Activated T-cell treated with anti-CD3 and anti-CD28 coated beads, Interleukin-2, amount 50 U/mL, for 72 hours (primary cell): ENCODE data around the gene CDH7. TPM values are rescaled to one million over a fixed set of nuclear protein-coding genes. Genes with fewer than 3 reads are reported as not detected.

Experiments used
- ATAC-seq, 2 donors: fragments of 150-1000 bp; cut with Tn5 transposase; replicated peaks in 1 of 2; 2 replicates each; pipeline ENCODE4 v1.10.0; 2021; ENCODE audit warnings: moderate library complexity in 2 of 2, mild to moderate bottlenecking in 1 of 2
- DNase-seq, 2 donors: peaks; one replicate each; pipeline ENCODE4 v3.0.0; 2021 to 2022; ENCODE audit warnings: mixed read lengths in 1 of 2
- H3K27ac Mint-ChIP-seq: one replicate; pipeline ENCODE4 v1.8.0; 2022; ENCODE audit warnings: mild to moderate bottlenecking, moderate library complexity, mixed read lengths
- H3K27me3 Mint-ChIP-seq: one replicate; pipeline ENCODE4 v1.8.0; 2022; ENCODE audit warnings: low read depth, mixed read lengths
- H3K36me3 Mint-ChIP-seq, 2 donors: one replicate each; pipeline ENCODE4 v1.8.0; 2022; ENCODE audit warnings: mixed read lengths in 2 of 2, mild to moderate bottlenecking in 1 of 2; ENCODE audit not compliant: insufficient read depth in 2 of 2
- H3K4me1 Mint-ChIP-seq: one replicate; pipeline ENCODE4 v1.8.0; 2022; ENCODE audit warnings: low read depth, mixed read lengths
- H3K4me3 Mint-ChIP-seq, 2 donors: one replicate each; pipeline ENCODE4 v1.8.0; 2022; ENCODE audit warnings: mild to moderate bottlenecking in 2 of 2, mixed read lengths in 2 of 2, moderate library complexity in 2 of 2
- H3K9me3 Mint-ChIP-seq, 2 donors: one replicate each; pipeline ENCODE4 v1.8.0; 2022; ENCODE audit warnings: mixed read lengths in 2 of 2
- total RNA-seq, 2 donors: library from RNA; stranded (reverse); gene quantifications; one replicate each; pipeline ENCODE4 v1.2.3, GENCODE V29; 2022

The CDH7 gene
- total RNA-seq, 2 donors from 2014 or later = not detected

DNA sequence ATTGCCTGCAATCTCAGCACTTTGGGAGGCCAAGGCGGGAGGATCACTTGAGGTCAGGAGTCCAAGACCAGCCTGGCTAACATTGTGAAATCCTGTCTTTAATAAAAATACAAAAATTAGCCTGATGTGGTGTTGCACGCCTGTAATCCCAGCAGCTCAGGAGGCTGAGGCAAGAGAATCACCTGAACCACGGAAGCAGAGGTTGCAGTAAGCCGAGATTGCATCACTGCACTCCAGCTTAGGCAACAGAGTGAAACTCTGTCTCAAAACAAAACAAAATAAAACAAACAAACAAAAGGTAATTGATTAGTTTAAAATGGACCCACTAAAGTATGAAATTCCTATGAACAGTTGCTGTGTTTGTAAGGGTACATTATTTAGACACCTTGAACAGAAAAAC lies 39.8 kb downstream of the CDH7 start:
- Mint-ChIP-seq H3K4me3 (no peak overlapping the region), H3K4me1 (no peaks in the 10 kb centered on the region), H3K36me3 (no peaks in the 10 kb centered on the region), H3K9me3 (peaks cover 7 to 9% of the 10 kb centered on the region in 2 donors), H3K27ac (no peak overlapping the region), H3K27me3 (no peaks in the 10 kb centered on the region)
- no peak for ATAC-seq
- no peak for DNase-seq

DNA sequence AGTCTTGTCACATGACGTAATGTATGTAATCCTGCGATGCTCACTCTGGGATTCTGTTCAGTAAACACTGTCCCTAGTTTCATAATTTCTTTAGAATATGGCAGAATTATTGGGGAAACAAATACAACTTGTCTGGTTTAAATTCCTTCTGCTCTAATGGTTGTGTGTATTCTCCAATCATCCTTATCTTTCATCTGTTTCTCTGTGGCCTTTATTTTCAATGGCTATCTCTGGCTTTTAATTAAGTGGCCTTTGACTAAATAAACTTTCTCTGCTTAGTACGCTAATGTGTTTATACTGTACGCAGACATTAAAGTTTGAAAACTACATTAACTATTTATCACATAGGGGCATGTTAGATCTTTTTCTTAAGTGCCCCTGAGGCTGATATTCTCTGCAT lies 40.9 kb downstream of the CDH7 start:
- no peaks in the 10 kb centered on the region for H3K27me3 Mint-ChIP-seq
- DNase-seq (no peak), ATAC-seq (no peak)
- H3K4me3 Mint-ChIP-seq = no peak overlapping the region
- peaks cover 7 to 9% of the 10 kb centered on the region in 2 donors for H3K9me3 Mint-ChIP-seq
- no peaks in the 10 kb centered on the region for H3K36me3 Mint-ChIP-seq
- no peak overlapping the region for H3K27ac Mint-ChIP-seq
- H3K4me1 Mint-ChIP-seq = no peaks in the 10 kb centered on the region

DNA sequence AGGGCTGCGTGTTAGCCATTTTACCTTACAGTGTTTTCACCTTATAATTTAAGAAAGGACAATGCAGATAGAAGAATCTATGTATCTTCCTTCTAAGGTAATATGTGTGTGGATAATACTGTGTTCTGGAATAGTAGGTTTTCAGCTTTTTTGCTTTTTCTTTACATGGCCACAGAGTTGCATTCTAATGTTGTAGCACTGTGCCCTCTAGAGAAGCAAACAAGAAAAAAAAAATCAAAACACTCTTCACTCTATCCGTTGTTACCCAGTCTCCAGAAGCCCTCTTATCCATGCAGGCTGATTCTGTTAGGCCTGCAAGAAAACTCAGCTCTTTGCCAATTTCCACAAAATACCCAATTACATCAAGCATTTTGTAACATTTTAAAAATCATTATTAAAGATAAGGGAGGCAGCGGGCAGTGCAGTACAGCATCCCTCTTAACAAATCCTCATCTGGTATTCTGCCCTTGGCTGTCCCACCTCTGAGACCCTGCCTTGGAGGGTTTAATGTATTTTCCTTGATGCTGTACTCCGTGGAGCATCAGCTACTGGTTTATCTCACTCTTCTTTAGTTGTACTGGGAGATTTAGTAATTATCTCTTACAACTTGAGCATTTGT lies 41.8 kb downstream of the CDH7 start:
- H3K9me3 Mint-ChIP-seq = peaks cover 7 to 9% of the 10 kb centered on the region in 2 donors
- no peak for DNase-seq
- H3K4me1 Mint-ChIP-seq = no peaks in the 10 kb centered on the region
- no peaks in the 10 kb centered on the region for H3K36me3 Mint-ChIP-seq
- no peak overlapping the region for H3K4me3 Mint-ChIP-seq
- ATAC-seq = no peak
- no peak overlapping the region for H3K27ac Mint-ChIP-seq
- no peaks in the 10 kb centered on the region for H3K27me3 Mint-ChIP-seq

DNA sequence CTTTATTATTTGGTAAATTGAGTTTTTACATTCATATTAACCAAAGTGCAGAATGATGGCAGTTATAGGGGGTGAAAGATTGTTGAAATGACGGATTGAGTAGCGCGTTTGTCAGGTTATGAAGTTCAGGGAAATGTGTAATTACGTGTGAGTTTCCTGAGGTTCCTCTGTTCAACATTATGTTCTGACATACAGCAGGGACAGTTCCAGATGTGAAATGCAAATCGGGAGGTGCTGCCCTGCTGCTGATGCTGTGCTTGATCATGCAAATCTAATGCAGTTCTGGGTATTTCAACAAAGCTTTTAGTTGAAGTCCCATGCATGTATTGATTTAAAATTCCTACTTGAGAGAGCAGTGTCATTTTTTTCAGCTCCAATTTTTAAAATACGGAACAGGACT lies 57.9 kb downstream of the CDH7 start:
- H3K36me3 Mint-ChIP-seq = peaks cover 0 to 3% of the 10 kb centered on the region in 2 donors
- H3K27me3 Mint-ChIP-seq = no peaks in the 10 kb centered on the region
- DNase-seq = no peak
- H3K4me3 Mint-ChIP-seq = no peak overlapping the region
- H3K9me3 Mint-ChIP-seq = peaks cover 0 to 3% of the 10 kb centered on the region in 2 donors
- no peak overlapping the region for H3K27ac Mint-ChIP-seq
- ATAC-seq = no peak
- H3K4me1 Mint-ChIP-seq = no peaks in the 10 kb centered on the region

DNA sequence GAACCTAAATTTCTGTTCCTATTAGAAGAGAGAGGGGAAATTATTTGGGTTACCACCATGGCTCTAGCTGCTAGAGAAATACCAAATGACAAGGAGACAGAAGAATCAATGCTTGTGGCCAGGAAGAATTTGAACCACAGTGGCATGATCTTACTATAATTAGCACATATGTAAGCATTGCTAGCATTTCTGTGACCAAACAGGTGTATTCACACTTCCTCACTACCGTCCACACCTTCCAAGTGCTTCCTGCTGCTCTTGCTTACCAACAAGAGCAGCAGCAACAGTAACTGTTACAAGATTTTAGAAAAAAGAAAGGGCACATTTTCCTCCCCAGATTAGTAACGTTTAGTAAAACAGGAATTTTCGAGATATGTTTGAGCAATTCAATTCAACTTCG lies 60.5 kb downstream of the CDH7 start:
- no peaks in the 10 kb centered on the region for H3K27me3 Mint-ChIP-seq
- ATAC-seq (no peak), DNase-seq (no peak)
- no peak overlapping the region for H3K4me3 Mint-ChIP-seq
- H3K4me1 Mint-ChIP-seq = no peaks in the 10 kb centered on the region
- no peaks in the 10 kb centered on the region for H3K36me3 Mint-ChIP-seq
- H3K9me3 Mint-ChIP-seq = no peaks in the 10 kb centered on the region
- no peak overlapping the region for H3K27ac Mint-ChIP-seq

DNA sequence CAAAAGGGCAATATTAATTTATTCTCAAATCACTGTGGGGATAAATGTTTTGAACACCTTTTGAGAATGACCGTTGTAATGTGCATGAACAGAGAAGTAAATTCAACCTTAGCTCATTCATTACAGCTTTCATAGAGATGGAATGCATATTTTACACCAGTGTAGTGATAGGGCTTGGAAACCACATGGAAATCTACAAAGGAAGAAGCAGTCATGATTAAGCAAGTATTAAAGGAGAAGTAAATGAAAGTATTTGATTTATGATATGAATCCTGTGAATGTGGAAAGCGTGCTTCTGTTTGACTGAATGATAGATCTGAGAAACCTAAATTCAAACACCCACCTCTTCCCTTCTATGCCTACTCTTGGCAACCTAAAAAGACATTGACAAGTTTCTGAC lies 64.7 kb downstream of the CDH7 start:
- ATAC-seq = no peak
- no peak overlapping the region for H3K27ac Mint-ChIP-seq

DNA sequence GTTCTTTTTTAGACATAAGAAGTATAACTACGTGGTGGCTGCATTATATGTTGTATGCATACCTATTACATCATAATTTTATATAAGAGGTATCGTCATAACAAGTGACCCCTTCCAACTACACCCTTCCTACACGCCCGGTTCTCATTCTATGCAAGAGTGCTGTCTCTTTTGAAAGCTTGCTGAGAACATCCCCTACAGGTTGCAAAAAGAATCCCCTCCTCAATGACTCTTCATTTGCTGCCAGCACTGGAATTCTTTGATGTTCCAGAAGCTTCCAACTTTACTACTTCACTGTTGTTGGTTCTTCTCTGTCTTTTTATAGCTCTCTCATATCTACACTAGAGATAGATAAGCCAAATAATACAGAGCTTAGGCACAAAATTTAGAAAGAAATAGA lies 66.4 kb downstream of the CDH7 start:
- H3K9me3 Mint-ChIP-seq = peaks cover 0 to 2% of the 10 kb centered on the region in 2 donors
- no peaks in the 10 kb centered on the region for H3K36me3 Mint-ChIP-seq
- H3K4me1 Mint-ChIP-seq = no peaks in the 10 kb centered on the region
- DNase-seq (no peak), ATAC-seq (no peak)
- H3K4me3 Mint-ChIP-seq = no peak overlapping the region
- no peak overlapping the region for H3K27ac Mint-ChIP-seq
- no peaks in the 10 kb centered on the region for H3K27me3 Mint-ChIP-seq

More for the DNA sequence above, 64.7 kb downstream of the CDH7 start:
- H3K4me3 Mint-ChIP-seq = no peak overlapping the region
- no peaks in the 10 kb centered on the region for H3K4me1 Mint-ChIP-seq
- DNase-seq = no peak
- H3K9me3 Mint-ChIP-seq = peaks cover 0 to 2% of the 10 kb centered on the region in 2 donors
- H3K36me3 Mint-ChIP-seq = no peaks in the 10 kb centered on the region
- H3K27me3 Mint-ChIP-seq = no peaks in the 10 kb centered on the region

DNA sequence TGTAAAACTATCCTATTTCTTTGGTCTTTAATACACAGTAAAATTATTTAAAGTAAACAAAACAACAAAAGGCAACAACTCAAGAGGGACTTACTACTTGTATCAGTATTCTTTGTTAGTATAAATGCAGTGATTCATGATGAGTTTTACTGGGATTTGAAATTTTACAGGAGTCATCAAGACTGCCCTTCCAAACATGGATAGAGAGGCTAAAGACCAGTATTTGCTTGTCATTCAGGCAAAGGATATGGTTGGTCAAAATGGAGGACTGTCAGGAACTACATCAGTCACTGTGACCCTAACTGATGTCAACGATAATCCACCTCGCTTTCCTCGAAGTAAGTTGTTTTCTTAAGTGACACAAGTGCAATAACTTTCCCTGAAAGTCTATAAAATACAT lies 71.1 kb downstream of the CDH7 start:
- no peak overlapping the region for H3K4me3 Mint-ChIP-seq
- H3K27me3 Mint-ChIP-seq = no peaks in the 10 kb centered on the region
- no peaks in the 10 kb centered on the region for H3K4me1 Mint-ChIP-seq
- DNase-seq (no peak), ATAC-seq (no peak)
- no peaks in the 10 kb centered on the region for H3K36me3 Mint-ChIP-seq
- no peak overlapping the region for H3K27ac Mint-ChIP-seq
- peaks cover 2 to 3% of the 10 kb centered on the region in 2 donors for H3K9me3 Mint-ChIP-seq

DNA sequence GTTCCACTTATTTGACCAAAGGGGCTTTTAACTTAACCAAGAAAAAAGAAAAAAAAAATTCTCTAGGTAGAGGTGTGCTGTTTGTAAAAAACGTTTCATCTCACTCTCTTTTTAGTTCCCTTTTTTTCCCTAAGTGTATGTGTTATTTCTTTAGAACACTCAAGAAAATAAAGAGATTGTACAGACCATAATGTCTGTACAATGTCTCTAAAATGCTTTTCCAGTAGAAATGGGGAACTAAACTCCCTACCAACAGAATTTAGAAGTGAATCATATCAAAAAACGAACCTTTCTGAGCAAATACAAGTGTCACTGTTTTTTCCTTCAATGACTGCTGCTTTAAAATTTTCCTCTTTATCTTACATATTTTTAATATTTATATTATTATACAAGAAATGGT lies 72.0 kb downstream of the CDH7 start:
- DNase-seq (no peak), ATAC-seq (no peak)
- Mint-ChIP-seq H3K9me3 (peaks cover 2 to 3% of the 10 kb centered on the region in 2 donors), H3K4me3 (no peak overlapping the region), H3K27ac (no peak overlapping the region), H3K27me3 (no peaks in the 10 kb centered on the region), H3K4me1 (no peaks in the 10 kb centered on the region), H3K36me3 (no peaks in the 10 kb centered on the region)

DNA sequence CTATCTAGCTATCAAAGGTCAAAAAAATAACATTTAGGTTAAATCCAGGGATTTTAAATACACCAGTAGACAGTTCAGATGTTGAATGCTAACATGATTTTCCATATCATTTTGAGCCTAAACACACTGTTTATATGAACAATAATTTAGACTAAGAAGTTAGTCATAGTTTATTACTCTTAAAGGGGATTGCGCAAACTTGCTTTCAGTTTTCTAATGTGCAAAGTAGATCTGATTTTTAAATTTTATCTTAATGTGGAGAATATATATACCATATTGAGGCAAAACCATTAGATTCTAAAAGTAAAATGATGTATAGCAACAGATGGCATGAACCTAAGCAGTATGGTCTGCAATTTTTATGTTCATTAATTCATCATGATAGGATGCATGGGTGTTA lies 76.6 kb downstream of the CDH7 start:
- H3K36me3 Mint-ChIP-seq = peaks cover 0 to 2% of the 10 kb centered on the region in 2 donors
- DNase-seq (no peak), ATAC-seq (no peak)
- peaks cover 1 to 7% of the 10 kb centered on the region in 2 donors for H3K9me3 Mint-ChIP-seq
- no peak overlapping the region for H3K4me3 Mint-ChIP-seq
- H3K27ac Mint-ChIP-seq = no peak overlapping the region
- no peaks in the 10 kb centered on the region for H3K27me3 Mint-ChIP-seq
- no peaks in the 10 kb centered on the region for H3K4me1 Mint-ChIP-seq

DNA sequence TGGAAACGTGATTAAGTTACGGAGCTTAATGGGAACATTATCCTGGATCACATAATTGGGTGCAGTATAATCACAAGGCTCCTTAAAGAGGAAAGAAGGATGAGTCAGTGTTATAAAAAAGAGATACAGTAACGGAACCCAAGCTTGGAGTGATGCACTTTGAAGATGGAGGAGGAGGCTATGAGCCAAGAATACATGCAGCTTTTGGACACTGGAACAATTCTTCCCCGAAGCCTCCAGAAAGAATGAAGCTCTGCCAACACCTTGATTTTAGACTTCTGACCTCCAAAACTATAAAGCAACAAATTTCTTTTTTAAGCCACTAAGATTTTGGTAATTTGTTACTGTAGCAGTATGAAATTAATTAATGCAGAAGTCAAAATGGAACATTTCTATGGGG lies 85.1 kb downstream of the CDH7 start:
- Mint-ChIP-seq H3K9me3 (peaks cover 3 to 10% of the 10 kb centered on the region in 2 donors), H3K36me3 (peaks cover 0 to 2% of the 10 kb centered on the region in 2 donors), H3K4me3 (no peak overlapping the region), H3K27ac (no peak overlapping the region), H3K27me3 (no peaks in the 10 kb centered on the region), H3K4me1 (no peaks in the 10 kb centered on the region)
- ATAC-seq (no peak), DNase-seq (no peak)

DNA sequence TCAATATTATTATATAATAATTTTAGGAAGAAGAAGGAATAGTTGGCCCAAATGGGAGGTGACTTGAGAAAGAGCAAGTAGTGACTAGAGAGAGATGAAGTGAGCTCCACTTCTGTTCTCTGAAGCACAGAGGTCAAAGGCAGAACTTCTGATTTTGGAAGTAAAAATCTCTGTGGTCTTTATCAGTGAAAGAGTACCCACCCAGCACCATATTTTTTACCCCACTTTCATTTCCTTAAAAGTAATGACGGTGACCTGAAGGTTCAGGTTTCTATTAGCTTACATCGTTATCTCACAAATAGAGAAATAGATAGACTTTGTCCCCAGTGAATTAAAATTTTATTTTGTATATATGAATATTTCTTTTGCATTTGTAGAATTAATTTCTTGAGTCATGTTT lies 95.3 kb downstream of the CDH7 start:
- no peak for ATAC-seq

DNA sequence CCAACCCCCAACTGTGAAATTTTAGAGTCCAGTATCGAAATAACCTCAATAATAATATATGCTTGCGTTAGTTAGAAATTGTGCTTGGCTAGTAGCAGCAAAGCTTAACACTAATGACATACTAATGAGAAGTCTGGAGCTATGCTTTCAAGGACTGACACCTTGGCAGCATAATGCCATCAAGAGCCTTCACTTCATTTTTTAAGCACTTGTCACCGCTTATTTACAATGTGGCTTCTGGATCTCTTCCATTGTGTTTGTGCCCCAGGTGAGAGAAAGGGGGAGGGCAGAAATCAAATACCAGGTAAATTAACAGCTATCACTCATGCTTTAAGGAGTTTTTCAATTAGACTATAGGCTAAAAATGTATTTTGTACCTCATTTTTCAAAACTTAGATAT lies 101.5 kb downstream of the CDH7 start:
- no peaks in the 10 kb centered on the region for H3K36me3 Mint-ChIP-seq
- H3K27me3 Mint-ChIP-seq = no peaks in the 10 kb centered on the region
- peaks cover 5 to 8% of the 10 kb centered on the region in 2 donors for H3K9me3 Mint-ChIP-seq
- no peak overlapping the region for H3K4me3 Mint-ChIP-seq
- DNase-seq (no peak), ATAC-seq (no peak)
- no peaks in the 10 kb centered on the region for H3K4me1 Mint-ChIP-seq
- no peak overlapping the region for H3K27ac Mint-ChIP-seq

More for the DNA sequence above, 95.3 kb downstream of the CDH7 start:
- Mint-ChIP-seq H3K27me3 (no peaks in the 10 kb centered on the region), H3K9me3 (peaks cover 0 to 5% of the 10 kb centered on the region in 2 donors), H3K36me3 (no peaks in the 10 kb centered on the region), H3K4me1 (no peaks in the 10 kb centered on the region), H3K4me3 (no peak overlapping the region), H3K27ac (no peak overlapping the region)
- no peak for DNase-seq

DNA sequence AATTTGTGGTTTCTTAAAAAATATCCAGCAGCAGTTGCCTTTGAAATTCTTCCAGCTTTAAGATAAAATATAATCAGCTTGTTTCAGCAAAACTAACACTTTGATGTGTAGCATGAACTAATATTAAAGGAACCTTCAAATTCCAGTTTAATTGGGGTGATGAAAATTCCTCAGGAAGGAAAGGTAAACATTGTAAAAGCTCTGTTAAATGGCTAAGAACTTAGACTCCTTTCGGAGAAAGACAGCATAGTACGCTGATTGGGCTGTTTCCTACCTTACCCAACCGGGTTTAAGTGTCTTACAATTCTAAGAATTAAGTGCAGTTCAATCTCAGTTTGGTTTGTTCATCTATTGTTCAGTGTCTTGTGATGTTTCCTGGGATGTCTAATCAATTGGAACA lies 108.3 kb downstream of the CDH7 start:
- DNase-seq (no peak), ATAC-seq (no peak)
- Mint-ChIP-seq H3K4me1 (no peaks in the 10 kb centered on the region), H3K9me3 (peaks cover 0 to 3% of the 10 kb centered on the region in 2 donors), H3K36me3 (no peaks in the 10 kb centered on the region), H3K4me3 (no peak overlapping the region), H3K27me3 (no peaks in the 10 kb centered on the region), H3K27ac (no peak overlapping the region)
